Suprapubic skin (tissue), 4 donors: ENCODE measurements around the gene TOB2. TPM values are rescaled to one million over a fixed set of nuclear protein-coding genes. Genes with fewer than 3 reads are reported as not detected.
A peak's percentile ranks its signal among the peaks of the same experiment; 100 is the strongest.
"Not testable (repeated sequence)": the region's sequence is repeated elsewhere in the genome, so short reads cannot be mapped to it uniquely, and the experiment has no call there.

Source experiments
- DNase-seq, 2 donors: peaks; one replicate each; pipeline ENCODE4 v3.0.0-alpha.2; 2019; ENCODE audit warnings: low spot score in 2 of 2
- H3K27ac ChIP-seq: fragments of 200-600 bp; sonication (generic); one replicate; pipeline ENCODE4 v1.5.1; 2019
- H3K27me3 ChIP-seq: fragments of 200-600 bp; sonication (generic); one replicate; pipeline ENCODE4 v1.5.1; 2019
- H3K36me3 ChIP-seq: fragments of 200-600 bp; sonication (generic); one replicate; pipeline ENCODE4 v1.5.1; 2019
- H3K4me1 ChIP-seq: fragments of 200-600 bp; sonication (generic); one replicate; pipeline ENCODE4 v1.5.1; 2019
- H3K4me3 ChIP-seq: fragments of 200-600 bp; sonication (generic); one replicate; pipeline ENCODE4 v1.5.1; 2019; ENCODE audit warnings: mild to moderate bottlenecking
- H3K9me3 ChIP-seq: fragments of 200-600 bp; sonication (generic); one replicate; pipeline ENCODE4 v1.5.1; 2019
- EP300 ChIP-seq: sonication (generic); formaldehyde crosslinking; IDR thresholded peaks from one replicate; pipeline ENCODE4 v1.6.1; 2017; ENCODE audit warnings: antibody characterized with exemption
- POLR2A ChIP-seq, 2 donors: fragments of 450-650 bp; IDR thresholded peaks; one replicate each; pipeline ENCODE4 v1.6.1; 2017; ENCODE audit warnings: antibody characterized with exemption in 2 of 2, mild to moderate bottlenecking in 2 of 2, moderate library complexity in 2 of 2
- POLR2AphosphoS5 ChIP-seq, 3 donors: sonication (generic); formaldehyde crosslinking; IDR thresholded peaks; one replicate each; pipeline ENCODE4 v1.6.1; 2017; ENCODE audit warnings: antibody characterized with exemption in 3 of 3
- WGBS: methylation state at CpG from one replicate; pipeline ENCODE4 v1.1.5; 2018; 5-methylcytosine and 5-hydroxymethylcytosine counted together
- total RNA-seq, 4 donors: library from RNA; depleted of rRNA; stranded (reverse); fragments of >200 nt; gene quantifications; one replicate each; pipeline ENCODE4 v1.1.0, GENCODE V29; 2016
- TF ChIP-seq, protein P1 (sequence below), 2 donors: fragments of 200-600 bp in 1 of 2; fragments of 450-650 bp in 1 of 2; sonication (generic) in 1 of 2; IDR thresholded peaks; one replicate each; pipeline ENCODE4 v1.5.1; 2016 to 2019; ENCODE audit warnings: antibody characterized with exemption in 2 of 2, mild to moderate bottlenecking in 1 of 2, moderate library complexity in 1 of 2

Gene TOB2
- total RNA-seq, 4 donors from 2014 or later, result 39.7 to 62.1 (median 58.4) TPM

GRCh38 chr22:41445129-41446056, 1.2 kb downstream of the TOB2 start:
- TF ChIP-seq POLR2AphosphoS5 (IDR thresholded peaks at IDR 0.05), result no peak
- TF ChIP-seq POLR2A (IDR thresholded peaks at IDR 0.05), result no peak
- TF ChIP-seq, protein P1, sequence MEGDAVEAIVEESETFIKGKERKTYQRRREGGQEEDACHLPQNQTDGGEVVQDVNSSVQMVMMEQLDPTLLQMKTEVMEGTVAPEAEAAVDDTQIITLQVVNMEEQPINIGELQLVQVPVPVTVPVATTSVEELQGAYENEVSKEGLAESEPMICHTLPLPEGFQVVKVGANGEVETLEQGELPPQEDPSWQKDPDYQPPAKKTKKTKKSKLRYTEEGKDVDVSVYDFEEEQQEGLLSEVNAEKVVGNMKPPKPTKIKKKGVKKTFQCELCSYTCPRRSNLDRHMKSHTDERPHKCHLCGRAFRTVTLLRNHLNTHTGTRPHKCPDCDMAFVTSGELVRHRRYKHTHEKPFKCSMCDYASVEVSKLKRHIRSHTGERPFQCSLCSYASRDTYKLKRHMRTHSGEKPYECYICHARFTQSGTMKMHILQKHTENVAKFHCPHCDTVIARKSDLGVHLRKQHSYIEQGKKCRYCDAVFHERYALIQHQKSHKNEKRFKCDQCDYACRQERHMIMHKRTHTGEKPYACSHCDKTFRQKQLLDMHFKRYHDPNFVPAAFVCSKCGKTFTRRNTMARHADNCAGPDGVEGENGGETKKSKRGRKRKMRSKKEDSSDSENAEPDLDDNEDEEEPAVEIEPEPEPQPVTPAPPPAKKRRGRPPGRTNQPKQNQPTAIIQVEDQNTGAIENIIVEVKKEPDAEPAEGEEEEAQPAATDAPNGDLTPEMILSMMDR (IDR thresholded peaks at IDR 0.05), result no peak
- TF ChIP-seq EP300, result no peak
- H3K9me3 ChIP-seq, result no peaks in the 10 kb centered on the region
- no peak for DNase-seq
- peak overlapping the region; percentile 90 for H3K4me3 ChIP-seq
- 1% methylated on average over 22 of the region's 22 CpGs for WGBS
- peaks cover 7% of the 10 kb centered on the region for H3K36me3 ChIP-seq
- H3K27ac ChIP-seq, result peak overlapping the region; percentile 98
- H3K27me3 ChIP-seq, result no peaks in the 10 kb centered on the region
- peaks cover 39% of the 10 kb centered on the region for H3K4me1 ChIP-seq

DNA sequence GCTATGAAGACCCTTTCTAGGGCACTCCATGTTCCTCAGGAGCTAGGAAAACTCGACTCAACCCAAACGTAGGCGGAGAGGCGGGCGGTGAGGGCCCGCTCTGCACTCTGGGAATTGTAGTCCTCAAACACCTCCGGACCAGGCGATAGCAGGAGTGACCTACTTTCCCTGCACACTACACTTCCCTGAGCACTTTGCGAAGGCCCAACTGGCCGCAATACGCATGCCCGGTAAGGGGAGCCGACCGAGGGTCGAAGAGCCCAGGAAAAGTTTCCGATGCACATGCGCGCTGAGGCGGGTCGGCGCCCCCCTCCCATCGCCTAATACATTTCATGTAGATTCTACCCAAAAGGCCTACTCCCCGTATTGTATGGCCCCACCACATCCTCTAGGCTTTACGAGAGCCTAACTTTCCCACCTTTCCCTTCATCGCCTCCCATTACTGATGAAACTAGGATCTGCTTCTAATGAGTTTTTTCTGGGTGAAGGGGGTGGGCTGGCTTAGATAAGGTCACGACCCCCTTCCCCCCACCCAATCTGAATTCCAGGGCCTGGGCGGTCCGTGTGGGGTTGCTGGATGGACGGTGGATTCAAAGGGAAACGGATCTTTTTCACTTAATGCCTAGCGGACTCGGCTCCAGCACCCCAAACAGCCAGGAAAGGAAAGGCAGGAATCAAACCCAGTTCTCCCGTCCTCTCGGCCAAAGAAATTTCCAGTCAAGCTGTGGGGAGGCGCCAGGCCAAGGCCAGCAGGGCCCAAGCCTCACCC, 2.1 kb downstream of the TOB2 start:
- WGBS, result 1% methylated on average over 16 of the region's 35 CpGs
- peaks cover 41% of the 10 kb centered on the region for H3K4me1 ChIP-seq

GRCh38 chr22:41442240-41442792, 4.3 kb downstream of the TOB2 start:
- Histone ChIP-seq H3K4me3 (no peak overlapping the region), H3K9me3 (no peaks in the 10 kb centered on the region), H3K4me1 (peaks cover 38% of the 10 kb centered on the region), H3K27ac (peak overlapping the region; percentile 98), H3K36me3 (peaks cover 15% of the 10 kb centered on the region), H3K27me3 (no peaks in the 10 kb centered on the region)
- DNase-seq, result no peak
- TF ChIP-seq POLR2AphosphoS5 (IDR thresholded peaks at IDR 0.05) (no peak), EP300 (no peak), POLR2A (IDR thresholded peaks at IDR 0.05) (no peak)
- WGBS, result 39% methylated on average over 2 of the region's 2 CpGs

More for the DNA sequence above, 2.1 kb downstream of the TOB2 start:
- Histone ChIP-seq H3K36me3 (peaks cover 10% of the 10 kb centered on the region), H3K27me3 (no peaks in the 10 kb centered on the region), H3K9me3 (no peaks in the 10 kb centered on the region), H3K4me3 (peak overlapping the region; percentile 90), H3K27ac (peak overlapping the region; percentile 98)
- TF ChIP-seq, protein P1 (IDR thresholded peaks at IDR 0.05), result no peak
- TF ChIP-seq POLR2AphosphoS5 (IDR thresholded peaks at IDR 0.05), result no peak
- no peak for TF ChIP-seq EP300
- no peak for TF ChIP-seq POLR2A (IDR thresholded peaks at IDR 0.05)
- peak; percentile 93 to 96 for DNase-seq

- not testable (repeated sequence) for H3K27me3 ChIP-seq, H3K9me3 ChIP-seq, DNase-seq, H3K27ac ChIP-seq, H3K4me3 ChIP-seq
- Histone ChIP-seq H3K36me3 (peaks cover 33% of the 10 kb centered on the region), H3K4me1 (peaks cover 41% of the 10 kb centered on the region)
- WGBS, result 77% methylated on average over 5 of the region's 5 CpGs
Observed at GRCh38 chr22:41440511-41440910, 6.1 kb downstream of the TOB2 start.

DNA sequence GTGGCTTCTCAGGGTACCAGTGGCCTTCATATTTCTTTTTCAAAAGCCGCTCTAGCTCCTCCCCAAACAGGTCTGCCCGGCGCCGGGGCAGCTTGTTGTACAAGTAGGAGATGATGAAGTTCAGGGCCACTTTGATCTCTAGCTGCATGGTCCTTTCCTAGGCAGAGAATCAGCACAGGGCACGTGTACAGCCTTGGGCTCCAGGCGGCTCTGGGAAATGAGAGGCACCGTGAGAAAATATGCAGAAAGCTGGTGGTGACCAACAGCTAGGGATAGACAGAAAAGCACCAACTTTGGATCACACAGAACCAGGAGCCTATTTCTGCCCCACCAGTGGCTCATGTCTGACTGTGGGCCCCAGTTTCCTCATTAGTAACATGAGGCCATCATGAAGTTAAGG, 9.4 kb downstream of the TOB2 start:
- Histone ChIP-seq H3K4me1 (peaks cover 40% of the 10 kb centered on the region), H3K4me3 (no peak overlapping the region), H3K27me3 (no peaks in the 10 kb centered on the region), H3K9me3 (no peaks in the 10 kb centered on the region), H3K36me3 (peaks cover 51% of the 10 kb centered on the region), H3K27ac (no peak overlapping the region)
- WGBS, result 91% methylated on average over 7 of the region's 7 CpGs
- TF ChIP-seq POLR2AphosphoS5 (IDR thresholded peaks at IDR 0.05) (no peak), POLR2A (IDR thresholded peaks at IDR 0.05) (no peak), EP300 (no peak)
- TF ChIP-seq, protein P1 (IDR thresholded peaks at IDR 0.05), result no peak
- no peak for DNase-seq
